ENCODE measurements around the gene SIAH3. TPM values are rescaled to one million over a fixed set of nuclear protein-coding genes. Genes with fewer than 3 reads are reported as not detected.

Gene SIAH3
- total RNA-seq, 1 experiment from 2014 or later = not detected

GRCh38 chr13:45826731-45827130, 24.8 kb downstream of the SIAH3 start:
- ChIA-PET POLR2A (no interaction called here), RAD21 (ENCODE audit: low non-redundant PET in 1 of 2, low total read pairs in 2 of 2, uncharacterized antibody in 2 of 2, unreplicated experiment in 2 of 2) (no interaction called here), CTCF (no interaction called here)
- no peaks in the 10 kb centered on the region for H3K4me1 ChIP-seq (ENCODE audit: control insufficient read depth in 1 of 2, insufficient read depth in 2 of 2, low read length in 2 of 2)
- H3K36me3 ChIP-seq (ENCODE audit: control insufficient read depth in 1 of 2, insufficient read depth in 2 of 2, low read length in 2 of 2) = no peaks in the 10 kb centered on the region
- DNase-seq (ENCODE audit: low read depth, low spot score) (no peak), ATAC-seq (no peak)
- no peak overlapping the region for H3K4me2 ChIP-seq (ENCODE audit: low read length)
- no peaks in the 10 kb centered on the region for H3K79me2 ChIP-seq (ENCODE audit: insufficient read depth, low read length)
- no peaks in the 10 kb centered on the region for H3K9me2 ChIP-seq (ENCODE audit: insufficient read depth)
- H4K20me1 ChIP-seq (ENCODE audit: insufficient read depth) = no peaks in the 10 kb centered on the region
- BruUV-seq (replicated peaks) = no TSS peak
- no peak overlapping the region for H3K4me3 ChIP-seq (replicated peaks in 1 of 2; ENCODE audit: low read depth in 1 of 2, low read length in 2 of 2)
- intact Hi-C loops (cut with micrococcal nuclease) = no loop called here
- no peak overlapping the region for H3K9ac ChIP-seq (ENCODE audit: low read length)
- no peak overlapping the region for H2AFZ ChIP-seq (ENCODE audit: low read depth, low read length, poor library complexity, severe bottlenecking)
- H3K27me3 ChIP-seq (ENCODE audit: insufficient read depth, low read length) = no peaks in the 10 kb centered on the region
- H3K9me3 ChIP-seq (ENCODE audit: control insufficient read depth in 1 of 2, insufficient read depth in 1 of 2, low read depth in 1 of 2, low read length in 2 of 2) = no peaks in the 10 kb centered on the region
- TF ChIP-seq EGR1 (IDR thresholded peaks at IDR 0.05; ENCODE audit: low read depth) (no peak), ZBTB33 (IDR thresholded peaks at IDR 0.05; ENCODE audit: extremely low read depth, insufficient replicate concordance, low read length) (no peak), MAX (IDR thresholded peaks at IDR 0.05) (no peak), JUND (IDR thresholded peaks at IDR 0.05) (no peak), CEBPB (IDR thresholded peaks at IDR 0.05; ENCODE audit: low read depth) (no peak), CTCF (IDR thresholded peaks at IDR 0.05 in 2 of 3, conservative IDR thresholded peaks at IDR 0.05 in 1 of 3; ENCODE audit: borderline replicate concordance in 1 of 3, insufficient read depth in 1 of 3, low read depth in 2 of 3, low read length in 2 of 3) (no peak), CBX3 (IDR thresholded peaks at IDR 0.05; ENCODE audit: low read depth) (no peak)
- H3K27ac ChIP-seq (ENCODE audit: low read depth, low read length) = no peak overlapping the region
